Caco-2 (cell line): Measurements from ENCODE around the gene ZRANB3. TPM values are rescaled to one million over a fixed set of nuclear protein-coding genes. Genes with fewer than 3 reads are reported as not detected.

Source experiments
- BruUV-seq: library from RNA; stranded (reverse); fragments of 400-500 nt; replicated peaks from 2 replicates; lab custom pipeline; 2021; lab: Mats Ljungman, UMichigan
- CTCF ChIA-PET: fragments of 300-600 bp; sonication (Branson Sonifier 250); formaldehyde crosslinking; loops from one replicate; lab custom pipeline; 2022; ENCODE audit warnings: antibody characterized with exemption; lab: Charles Lee
- POLR2A ChIA-PET: fragments of 300-600 bp; sonication (Branson Sonifier 250); formaldehyde crosslinking; loops from one replicate; lab custom pipeline; 2022; ENCODE audit warnings: antibody characterized with exemption; lab: Charles Lee
- DNase-seq, 2 experiments: peaks; one replicate each; pipeline versions ENCODE4 v3.0.0 to v3.0.0-alpha.2; 2020 to 2022
- H3K27me3 ChIP-seq: replicated peaks from 2 replicates; pipeline ENCODE4 v1.6.0; 2011; ENCODE audit warnings: low read length; ENCODE audit not compliant: control insufficient read depth, insufficient read depth
- H3K36me3 ChIP-seq: 2 replicates; pipeline ENCODE4 v1.5.1; 2011; ENCODE audit warnings: low read length; ENCODE audit not compliant: control insufficient read depth, insufficient read depth
- H3K4me1 ChIP-seq: fragments of 250-450 bp; sonication (Bioruptor Pico); 2 replicates; pipeline ENCODE4 v1.5.1; 2020; ENCODE audit warnings: mild to moderate bottlenecking
- H3K4me3 ChIP-seq: 2 replicates; pipeline ENCODE4 v1.5.1; 2011; ENCODE audit warnings: low read depth, mild to moderate bottlenecking, control low read depth, low read length
- H3K9me3 ChIP-seq: fragments of 250-450 bp; sonication (Bioruptor Pico); 2 replicates; pipeline ENCODE4 v1.5.1; 2020; ENCODE audit warnings: mild to moderate bottlenecking, moderate library complexity
- H3K27ac Mint-ChIP-seq: one replicate; pipeline ENCODE4 v1.8.0; 2022; ENCODE audit warnings: mixed read lengths; ENCODE audit not compliant: unreplicated experiment
- H3K27me3 Mint-ChIP-seq: one replicate; pipeline ENCODE4 v1.8.0; 2022; ENCODE audit warnings: mixed read lengths; ENCODE audit not compliant: insufficient read depth, unreplicated experiment
- H3K36me3 Mint-ChIP-seq: one replicate; pipeline ENCODE4 v1.8.0; 2022; ENCODE audit warnings: mild to moderate bottlenecking, mixed read lengths; ENCODE audit not compliant: insufficient read depth, unreplicated experiment
- H3K4me1 Mint-ChIP-seq: one replicate; pipeline ENCODE4 v1.8.0; 2022; ENCODE audit warnings: low read depth, mixed read lengths; ENCODE audit not compliant: unreplicated experiment
- H3K4me3 Mint-ChIP-seq: one replicate; pipeline ENCODE4 v1.8.0; 2022; ENCODE audit warnings: mild to moderate bottlenecking, moderate library complexity, mixed read lengths; ENCODE audit not compliant: unreplicated experiment
- H3K9me3 Mint-ChIP-seq: one replicate; pipeline ENCODE4 v1.8.0; 2022; ENCODE audit warnings: mixed read lengths; ENCODE audit not compliant: unreplicated experiment
- CTCF ChIP-seq, 2 experiments: fragments of 200-600 bp in 1 of 2; IDR thresholded peaks; 1 replicate in 1 of 2; 2 replicates in 1 of 2; pipeline versions ENCODE4 v1.5.1 to v1.8.0; 2011 to 2022; ENCODE audit warnings: antibody characterized with exemption in 1 of 2, control low read depth in 1 of 2, inconsistent platforms in 1 of 2, low read depth in 1 of 2, low read length in 1 of 2, mild to moderate bottlenecking in 1 of 2, moderate library complexity in 1 of 2; ENCODE audit not compliant: insufficient read depth in 1 of 2, severe bottlenecking in 1 of 2, unreplicated experiment in 1 of 2
- intact Hi-C: fragments of 100-400 bp; cut with micrococcal nuclease; formaldehyde crosslinking; loops from one replicate; pipeline ENCODE4 v1.10.0; 2022; ENCODE audit not compliant: unreplicated experiment
- total RNA-seq: library from RNA; stranded (reverse); gene quantifications from 2 replicates; pipeline ENCODE4 v1.2.3, GENCODE V29; 2022

Gene ZRANB3
- total RNA-seq, 1 experiment from 2014 or later, result 17.0 TPM

GRCh38 chr2:135164431-135164830, 366.6 kb downstream of the ZRANB3 start:
- no peak for DNase-seq
- Mint-ChIP-seq H3K9me3 (no peaks in the 10 kb centered on the region), H3K4me3 (no peak overlapping the region), H3K36me3 (peaks cover 46% of the 10 kb centered on the region), H3K27me3 (no peaks in the 10 kb centered on the region), H3K27ac (no peak overlapping the region), H3K4me1 (no peaks in the 10 kb centered on the region)
- Histone ChIP-seq H3K27me3 (no peaks in the 10 kb centered on the region), H3K9me3 (no peaks in the 10 kb centered on the region), H3K4me1 (no peaks in the 10 kb centered on the region), H3K4me3 (no peak overlapping the region), H3K36me3 (peaks cover 3% of the 10 kb centered on the region; the same call in 1 of the 2 replicates)
- intact Hi-C loops, result no loop called here
- POLR2A ChIA-PET, result no interaction called here
- TF ChIP-seq CTCF (IDR thresholded peaks at IDR 0.05; ENCODE audit: insufficient read depth in 1 of 2, low read depth in 1 of 2, low read length in 1 of 2, severe bottlenecking in 1 of 2, unreplicated experiment in 1 of 2), result no peak
- CTCF ChIA-PET, result no interaction called here
- BruUV-seq, result no TSS peak

GRCh38 chr2:135163901-135164300, 367.1 kb downstream of the ZRANB3 start:
- no peak overlapping the region for H3K4me3 Mint-ChIP-seq
- no TSS peak for BruUV-seq
- H3K4me1 ChIP-seq, result no peaks in the 10 kb centered on the region
- no peaks in the 10 kb centered on the region for H3K27me3 Mint-ChIP-seq
- peaks cover 45% of the 10 kb centered on the region for H3K36me3 Mint-ChIP-seq
- ChIA-PET CTCF (no interaction called here), POLR2A (no interaction called here)
- no peaks in the 10 kb centered on the region for H3K27me3 ChIP-seq
- no peak for DNase-seq
- H3K4me3 ChIP-seq, result no peak overlapping the region
- intact Hi-C loops, result no loop called here
- H3K27ac Mint-ChIP-seq, result no peak overlapping the region
- H3K9me3 ChIP-seq, result no peaks in the 10 kb centered on the region
- TF ChIP-seq CTCF (IDR thresholded peaks at IDR 0.05; ENCODE audit: insufficient read depth in 1 of 2, low read depth in 1 of 2, low read length in 1 of 2, severe bottlenecking in 1 of 2, unreplicated experiment in 1 of 2), result no peak
- no peaks in the 10 kb centered on the region for H3K4me1 Mint-ChIP-seq
- H3K36me3 ChIP-seq, result peaks cover 2% of the 10 kb centered on the region
- H3K9me3 Mint-ChIP-seq, result no peaks in the 10 kb centered on the region

GRCh38 chr2:135163306-135163705, 367.7 kb downstream of the ZRANB3 start:
- DNase-seq, result no peak
- no TSS peak for BruUV-seq
- Histone ChIP-seq H3K36me3 (peaks cover 1% of the 10 kb centered on the region; the same call in 1 of the 2 replicates), H3K9me3 (no peaks in the 10 kb centered on the region), H3K27me3 (no peaks in the 10 kb centered on the region), H3K4me3 (no peak overlapping the region), H3K4me1 (no peaks in the 10 kb centered on the region)
- ChIA-PET CTCF (no interaction called here), POLR2A (no interaction called here)
- H3K27me3 Mint-ChIP-seq, result no peaks in the 10 kb centered on the region
- no peaks in the 10 kb centered on the region for H3K9me3 Mint-ChIP-seq
- H3K4me3 Mint-ChIP-seq, result no peak overlapping the region
- no peak for TF ChIP-seq CTCF (IDR thresholded peaks at IDR 0.05; ENCODE audit: insufficient read depth in 1 of 2, low read depth in 1 of 2, low read length in 1 of 2, severe bottlenecking in 1 of 2, unreplicated experiment in 1 of 2)
- no peak overlapping the region for H3K27ac Mint-ChIP-seq
- H3K4me1 Mint-ChIP-seq, result no peaks in the 10 kb centered on the region
- peaks cover 45% of the 10 kb centered on the region for H3K36me3 Mint-ChIP-seq
- intact Hi-C loops, result no loop called here
